GM21381 (cell line): Measurements from ENCODE around the gene LY6G5B.
"Not testable (repeated sequence)": the region's sequence is repeated elsewhere in the genome, so short reads cannot be mapped to it uniquely, and the experiment has no call there.

Experiments
- ATAC-seq: cut with Tn5 transposase; IDR thresholded peaks from one replicate; pipeline ENCODE4 v1.9.1; 2021; ENCODE audit warnings: mild to moderate bottlenecking, moderate library complexity; ENCODE audit not compliant: unreplicated experiment

The LY6G5B gene

GRCh38 chr6:31690231-31691077 lies 20.7 kb downstream of the LY6G5B start:
- ATAC-seq: no peak

- ATAC-seq: no peak
These were observed 21.3 kb downstream of the LY6G5B start for GRCh38 chr6:31691078-31691463.

GRCh38 chr6:31691564-31692108 lies 21.9 kb downstream of the LY6G5B start:
- ATAC-seq: no peak

GRCh38 chr6:31692353-31692752 lies 22.6 kb downstream of the LY6G5B start:
- ATAC-seq: no peak

- ATAC-seq: no peak
These were observed 23.1 kb downstream of the LY6G5B start for GRCh38 chr6:31692886-31693285.

- no peak for ATAC-seq
These were observed 23.8 kb downstream of the LY6G5B start for GRCh38 chr6:31693535-31693934.

- ATAC-seq: no peak
These were observed 27.8 kb downstream of the LY6G5B start for GRCh38 chr6:31697555-31697954.

GRCh38 chr6:31700740-31701401 lies 31.1 kb downstream of the LY6G5B start:
- ATAC-seq: no peak

GRCh38 chr6:31701666-31702404 lies 32.1 kb downstream of the LY6G5B start:
- ATAC-seq: no peak

- no peak for ATAC-seq
These were observed 32.6 kb downstream of the LY6G5B start for GRCh38 chr6:31702405-31702818.

- peak; percentile 86 for ATAC-seq
These were observed 33.3 kb downstream of the LY6G5B start, which contains the start of gene ABHD16A for GRCh38 chr6:31702819-31703716. Gene ABHD16A (minus strand): TSS chr6:31703324. CDS start chr6:31703281, 43 bp downstream.

GRCh38 chr6:31705931-31706330 lies 36.2 kb downstream of the LY6G5B start:
- no peak for ATAC-seq

GRCh38 chr6:31706599-31706998 lies 36.8 kb downstream of the LY6G5B start, which contains the start of gene LY6G6F:
Gene LY6G6F (plus strand): TSS chr6:31706866. CDS start chr6:31706907, 41 bp downstream.
- no peak for ATAC-seq

GRCh38 chr6:31707701-31708100 lies 37.9 kb downstream of the LY6G5B start:
- ATAC-seq: no peak

GRCh38 chr6:31708224-31708623 lies 38.4 kb downstream of the LY6G5B start:
- ATAC-seq: no peak

- ATAC-seq: not testable (repeated sequence)
These were observed 39.4 kb downstream of the LY6G5B start for GRCh38 chr6:31709157-31709556.

GRCh38 chr6:31710523-31711219 lies 40.9 kb downstream of the LY6G5B start:
- ATAC-seq: no peak

GRCh38 chr6:31711233-31711632 lies 41.5 kb downstream of the LY6G5B start:
- ATAC-seq: no peak

- ATAC-seq: no peak
These were observed 42.5 kb downstream of the LY6G5B start for GRCh38 chr6:31712296-31712695.
